SK-N-SH treated with all-trans-retinoic acid at 6 μM for 48 hours (cell line): ENCODE results near the gene KIRREL3.

Source experiments
- BACH2 ChIP-seq: fragments of 250-450 bp; sonication (Bioruptor Pico); IDR thresholded peaks from 2 replicates; pipeline ENCODE4 v1.9.0; 2021; ENCODE audit warnings: mild to moderate bottlenecking, borderline replicate concordance
- CSDC2 ChIP-seq: fragments of 250-450 bp; sonication (Bioruptor Pico); IDR thresholded peaks from 2 replicates; pipeline ENCODE4 v1.5.0; 2020; ENCODE audit warnings: mild to moderate bottlenecking, moderate library complexity
- ESRRG ChIP-seq: fragments of 250-450 bp; sonication (Bioruptor Pico); IDR thresholded peaks from 2 replicates; pipeline ENCODE4 v1.6.1; 2021; ENCODE audit warnings: mild to moderate bottlenecking
- GLIS3 ChIP-seq: fragments of 250-450 bp; sonication (Bioruptor Pico); IDR thresholded peaks from 2 replicates; pipeline ENCODE4 v1.5.0; 2020; ENCODE audit warnings: mild to moderate bottlenecking, moderate library complexity
- OSR1 ChIP-seq: fragments of 250-450 bp; sonication (Bioruptor Pico); IDR thresholded peaks from 2 replicates; pipeline ENCODE4 v1.8.0; 2022; ENCODE audit warnings: moderate library complexity, mild to moderate bottlenecking, inconsistent platforms
- RARB ChIP-seq: fragments of 250-450 bp; sonication (Bioruptor Pico); IDR thresholded peaks from 2 replicates; pipeline ENCODE4 v1.8.0; 2021; ENCODE audit warnings: mild to moderate bottlenecking, moderate library complexity
- SNAI2 ChIP-seq: fragments of 250-450 bp; sonication (Bioruptor Pico); IDR thresholded peaks from 2 replicates; pipeline ENCODE4 v1.5.0; 2020; ENCODE audit warnings: mild to moderate bottlenecking, moderate library complexity
- TCF4 ChIP-seq: fragments of 250-450 bp; sonication (Bioruptor Pico); IDR thresholded peaks from 2 replicates; pipeline ENCODE4 v1.8.0; 2021; ENCODE audit warnings: mild to moderate bottlenecking, moderate library complexity, borderline replicate concordance
- TOX ChIP-seq: fragments of 250-450 bp; sonication (Bioruptor Pico); IDR thresholded peaks from 2 replicates; pipeline ENCODE4 v1.8.0; 2021; ENCODE audit warnings: mild to moderate bottlenecking, moderate library complexity, borderline replicate concordance
- ZFP3 ChIP-seq: fragments of 250-450 bp; sonication (Bioruptor Pico); IDR thresholded peaks from 2 replicates; pipeline ENCODE4 v1.5.0; 2020; ENCODE audit warnings: mild to moderate bottlenecking, moderate library complexity
- ZFP30 ChIP-seq: fragments of 450-650 bp; formaldehyde crosslinking; IDR thresholded peaks from 2 replicates; pipeline ENCODE4 v1.5.0; 2022; ENCODE audit warnings: mild to moderate bottlenecking, moderate library complexity
- TF ChIP-seq, protein P1 (sequence below): fragments of 250-450 bp; sonication (Bioruptor Pico); IDR thresholded peaks from 2 replicates; pipeline ENCODE4 v1.8.0; 2020; ENCODE audit warnings: mild to moderate bottlenecking, moderate library complexity, borderline replicate concordance
- TF ChIP-seq, protein P2 (sequence below): fragments of 250-450 bp; sonication (Bioruptor Pico); IDR thresholded peaks from 2 replicates; pipeline ENCODE4 v1.5.1; 2021; ENCODE audit warnings: mild to moderate bottlenecking, moderate library complexity

DNA sequence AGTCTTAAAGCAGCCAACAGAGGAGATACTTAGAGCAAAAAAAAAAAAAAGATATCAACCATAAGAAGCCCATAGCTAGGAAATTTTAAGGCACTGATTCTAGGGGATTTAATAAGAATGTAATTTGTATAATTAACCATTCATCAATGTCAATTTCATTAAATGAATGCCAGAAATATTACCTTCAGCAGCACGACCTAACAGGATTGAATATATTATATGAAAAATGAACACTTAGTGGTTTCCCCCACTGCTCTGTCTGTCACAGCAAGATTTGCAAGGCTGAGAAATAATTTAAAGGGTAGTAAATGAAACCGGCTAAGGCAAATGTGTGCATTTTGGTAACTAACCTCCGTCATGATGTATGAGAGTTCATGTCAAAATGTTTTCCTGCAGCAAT lies 319.9 kb downstream of the KIRREL3 start:
- TF ChIP-seq TCF4 (no peak), ZFP30 (CRISPR knock-in tag) (no peak), CSDC2 (no peak), GLIS3 (CRISPR knock-in tag) (no peak), ZFP3 (CRISPR knock-in tag) (no peak), BACH2 (CRISPR knock-in tag) (no peak), TOX (no peak), OSR1 (CRISPR knock-in tag) (no peak), SNAI2 (CRISPR knock-in tag) (no peak), RARB (CRISPR knock-in tag) (no peak), ESRRG (CRISPR knock-in tag) (no peak)
- TF ChIP-seq, protein P1, sequence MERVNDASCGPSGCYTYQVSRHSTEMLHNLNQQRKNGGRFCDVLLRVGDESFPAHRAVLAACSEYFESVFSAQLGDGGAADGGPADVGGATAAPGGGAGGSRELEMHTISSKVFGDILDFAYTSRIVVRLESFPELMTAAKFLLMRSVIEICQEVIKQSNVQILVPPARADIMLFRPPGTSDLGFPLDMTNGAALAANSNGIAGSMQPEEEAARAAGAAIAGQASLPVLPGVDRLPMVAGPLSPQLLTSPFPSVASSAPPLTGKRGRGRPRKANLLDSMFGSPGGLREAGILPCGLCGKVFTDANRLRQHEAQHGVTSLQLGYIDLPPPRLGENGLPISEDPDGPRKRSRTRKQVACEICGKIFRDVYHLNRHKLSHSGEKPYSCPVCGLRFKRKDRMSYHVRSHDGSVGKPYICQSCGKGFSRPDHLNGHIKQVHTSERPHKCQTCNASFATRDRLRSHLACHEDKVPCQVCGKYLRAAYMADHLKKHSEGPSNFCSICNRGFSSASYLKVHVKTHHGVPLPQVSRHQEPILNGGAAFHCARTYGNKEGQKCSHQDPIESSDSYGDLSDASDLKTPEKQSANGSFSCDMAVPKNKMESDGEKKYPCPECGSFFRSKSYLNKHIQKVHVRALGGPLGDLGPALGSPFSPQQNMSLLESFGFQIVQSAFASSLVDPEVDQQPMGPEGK (CRISPR knock-in tag) = no peak
- TF ChIP-seq, protein P2, sequence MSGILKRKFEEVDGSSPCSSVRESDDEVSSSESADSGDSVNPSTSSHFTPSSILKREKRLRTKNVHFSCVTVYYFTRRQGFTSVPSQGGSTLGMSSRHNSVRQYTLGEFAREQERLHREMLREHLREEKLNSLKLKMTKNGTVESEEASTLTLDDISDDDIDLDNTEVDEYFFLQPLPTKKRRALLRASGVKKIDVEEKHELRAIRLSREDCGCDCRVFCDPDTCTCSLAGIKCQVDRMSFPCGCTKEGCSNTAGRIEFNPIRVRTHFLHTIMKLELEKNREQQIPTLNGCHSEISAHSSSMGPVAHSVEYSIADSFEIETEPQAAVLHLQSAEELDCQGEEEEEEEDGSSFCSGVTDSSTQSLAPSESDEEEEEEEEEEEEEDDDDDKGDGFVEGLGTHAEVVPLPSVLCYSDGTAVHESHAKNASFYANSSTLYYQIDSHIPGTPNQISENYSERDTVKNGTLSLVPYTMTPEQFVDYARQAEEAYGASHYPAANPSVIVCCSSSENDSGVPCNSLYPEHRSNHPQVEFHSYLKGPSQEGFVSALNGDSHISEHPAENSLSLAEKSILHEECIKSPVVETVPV = no peak
